Measurements from ENCODE around the gene CCDC80.
"Not testable (repeated sequence)": the region's sequence is repeated elsewhere in the genome, so short reads cannot be mapped to it uniquely, and the experiment has no call there.

Gene CCDC80

DNA sequence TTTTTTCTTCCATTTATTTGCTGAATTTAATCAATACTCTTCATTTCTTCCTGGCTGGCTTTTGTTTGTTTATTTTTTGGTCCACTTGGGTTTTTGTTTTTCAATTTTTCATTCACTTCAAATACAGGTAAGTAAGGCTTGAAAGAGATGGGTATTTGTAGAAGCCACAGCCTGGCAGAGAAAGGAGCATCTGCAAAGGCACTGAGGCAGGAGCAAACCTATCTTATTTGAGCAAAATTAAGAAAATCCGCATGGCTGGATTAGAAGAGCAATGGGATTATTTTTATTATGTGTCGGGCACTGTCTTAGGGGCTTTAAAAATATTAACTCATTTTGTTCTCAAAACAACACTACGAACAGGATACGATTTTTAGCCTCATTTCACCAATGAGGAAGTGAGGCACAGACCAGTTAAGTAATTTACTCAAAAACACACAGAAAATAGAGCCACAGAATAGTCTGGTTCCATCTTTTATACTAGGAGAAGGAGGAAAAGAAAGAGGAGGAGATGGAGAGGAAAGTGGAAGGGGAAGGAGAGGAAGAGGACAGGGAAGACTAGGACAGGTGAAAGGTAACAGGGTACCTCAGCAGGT, 35.1 kb upstream of the CCDC80 start:
- DNase-seq (ENCODE audit: low read depth), result no peak
- H3K4me3 ChIP-seq (ENCODE audit: low read length), result no peak overlapping the region
- TF ChIP-seq, protein P1, sequence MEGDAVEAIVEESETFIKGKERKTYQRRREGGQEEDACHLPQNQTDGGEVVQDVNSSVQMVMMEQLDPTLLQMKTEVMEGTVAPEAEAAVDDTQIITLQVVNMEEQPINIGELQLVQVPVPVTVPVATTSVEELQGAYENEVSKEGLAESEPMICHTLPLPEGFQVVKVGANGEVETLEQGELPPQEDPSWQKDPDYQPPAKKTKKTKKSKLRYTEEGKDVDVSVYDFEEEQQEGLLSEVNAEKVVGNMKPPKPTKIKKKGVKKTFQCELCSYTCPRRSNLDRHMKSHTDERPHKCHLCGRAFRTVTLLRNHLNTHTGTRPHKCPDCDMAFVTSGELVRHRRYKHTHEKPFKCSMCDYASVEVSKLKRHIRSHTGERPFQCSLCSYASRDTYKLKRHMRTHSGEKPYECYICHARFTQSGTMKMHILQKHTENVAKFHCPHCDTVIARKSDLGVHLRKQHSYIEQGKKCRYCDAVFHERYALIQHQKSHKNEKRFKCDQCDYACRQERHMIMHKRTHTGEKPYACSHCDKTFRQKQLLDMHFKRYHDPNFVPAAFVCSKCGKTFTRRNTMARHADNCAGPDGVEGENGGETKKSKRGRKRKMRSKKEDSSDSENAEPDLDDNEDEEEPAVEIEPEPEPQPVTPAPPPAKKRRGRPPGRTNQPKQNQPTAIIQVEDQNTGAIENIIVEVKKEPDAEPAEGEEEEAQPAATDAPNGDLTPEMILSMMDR (conservative IDR thresholded peaks at IDR 0.05; ENCODE audit: low read length), result no peak

DNA sequence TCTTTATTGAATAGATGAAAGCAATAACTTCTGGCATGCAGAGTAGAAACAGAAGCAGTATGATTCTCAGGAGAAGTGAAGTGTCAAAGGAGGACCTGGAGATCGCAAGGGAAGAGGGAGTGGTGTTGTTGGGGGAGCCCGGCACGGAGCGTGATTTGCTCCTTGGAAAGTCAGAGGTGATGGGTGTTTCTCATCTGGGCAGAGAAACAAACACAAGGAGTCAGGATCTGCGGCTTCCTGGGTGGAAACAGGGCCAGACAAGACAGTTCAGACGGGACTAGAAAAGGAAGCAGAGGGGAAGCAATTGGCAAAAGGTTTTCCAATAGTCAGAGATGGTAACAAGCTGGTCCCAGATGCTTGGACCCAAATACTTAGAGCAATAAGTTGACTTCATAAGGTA, 34.4 kb upstream of the CCDC80 start:
- H3K4me3 ChIP-seq (ENCODE audit: low read length), result no peak overlapping the region
- DNase-seq (ENCODE audit: low read depth), result no peak
- TF ChIP-seq, protein P1 (conservative IDR thresholded peaks at IDR 0.05; ENCODE audit: low read length), result no peak

DNA sequence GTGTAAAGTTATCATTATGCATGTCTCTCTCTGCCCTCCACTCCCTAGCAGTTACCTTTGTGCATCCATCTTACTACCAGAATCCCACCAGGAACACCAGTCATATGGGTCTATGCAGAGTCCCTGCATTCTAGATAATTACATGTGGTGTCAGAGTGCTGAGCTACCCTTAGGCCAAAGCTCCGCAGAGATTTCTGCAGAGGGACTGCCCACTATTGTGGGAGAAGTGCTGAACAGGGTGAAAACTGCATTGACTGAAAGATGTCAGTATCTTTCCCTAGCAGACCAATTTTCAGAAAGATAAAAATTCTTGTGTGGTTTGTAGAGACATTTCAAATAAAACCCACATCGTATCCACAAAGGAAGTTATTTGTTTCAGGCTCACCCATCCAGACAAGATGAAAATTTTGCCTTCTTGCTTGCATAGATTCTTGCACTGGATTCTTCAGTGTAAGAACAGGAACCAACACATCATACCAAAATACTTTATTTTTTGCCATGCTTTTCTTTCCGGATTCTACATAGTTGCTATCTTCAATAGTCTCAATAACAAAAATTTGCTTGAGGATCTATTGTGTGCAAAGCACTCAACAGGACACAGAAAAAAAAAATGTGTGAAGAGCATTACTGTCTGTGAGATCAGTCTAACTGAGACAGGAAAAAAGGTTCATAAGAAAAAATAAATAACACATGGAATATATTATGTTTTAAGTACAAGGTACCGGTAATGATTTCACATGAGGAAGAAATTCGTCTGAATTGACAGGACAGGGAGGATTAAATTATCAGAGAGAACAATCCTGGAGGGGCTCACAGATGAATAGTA, 32.0 kb upstream of the CCDC80 start:
- TF ChIP-seq, protein P1 (conservative IDR thresholded peaks at IDR 0.05; ENCODE audit: low read length), result no peak
- no peak overlapping the region for H3K4me3 ChIP-seq (ENCODE audit: low read length)
- DNase-seq (ENCODE audit: low read depth), result no peak

DNA sequence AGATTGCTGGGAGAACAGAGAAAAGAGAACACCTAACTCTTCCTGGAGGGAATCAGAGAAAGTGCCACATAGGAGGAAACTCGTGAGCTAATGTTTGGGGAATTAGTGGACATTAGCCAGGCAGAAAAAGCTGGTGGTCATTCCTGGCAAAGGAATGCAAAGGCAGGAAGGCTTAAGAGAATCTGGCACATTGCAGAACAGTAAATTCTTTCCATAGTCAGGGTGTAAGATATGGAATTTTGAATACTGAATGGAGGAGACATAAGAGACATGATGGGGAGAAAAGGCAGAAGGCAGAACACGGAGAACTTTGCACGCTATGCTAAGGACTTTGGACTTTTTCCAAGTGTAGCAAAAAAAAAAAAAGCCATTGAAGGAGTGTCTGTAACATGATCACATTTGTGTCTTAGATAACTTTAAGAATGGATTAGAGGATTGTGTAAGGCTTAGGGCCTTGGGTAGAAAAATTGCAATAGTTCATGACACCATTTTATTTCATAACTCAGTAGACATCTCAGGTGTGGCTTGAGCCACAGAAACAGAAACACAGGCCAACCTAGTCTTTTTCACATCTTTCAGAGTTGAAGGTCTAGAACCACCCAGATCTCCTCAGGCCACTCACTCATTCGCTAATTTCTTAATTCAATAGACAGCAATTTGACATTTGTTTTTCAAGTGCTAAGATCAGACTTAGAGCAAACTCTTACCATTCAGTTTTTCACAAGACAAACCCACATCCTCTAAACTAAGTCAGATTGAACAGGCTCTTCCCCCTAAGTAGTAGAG, 31.2 kb upstream of the CCDC80 start:
- TF ChIP-seq, protein P1 (conservative IDR thresholded peaks at IDR 0.05; ENCODE audit: low read length), result no peak
- DNase-seq (ENCODE audit: low read depth), result peak; percentile 99
- H3K4me3 ChIP-seq (ENCODE audit: low read length), result no peak overlapping the region

DNA sequence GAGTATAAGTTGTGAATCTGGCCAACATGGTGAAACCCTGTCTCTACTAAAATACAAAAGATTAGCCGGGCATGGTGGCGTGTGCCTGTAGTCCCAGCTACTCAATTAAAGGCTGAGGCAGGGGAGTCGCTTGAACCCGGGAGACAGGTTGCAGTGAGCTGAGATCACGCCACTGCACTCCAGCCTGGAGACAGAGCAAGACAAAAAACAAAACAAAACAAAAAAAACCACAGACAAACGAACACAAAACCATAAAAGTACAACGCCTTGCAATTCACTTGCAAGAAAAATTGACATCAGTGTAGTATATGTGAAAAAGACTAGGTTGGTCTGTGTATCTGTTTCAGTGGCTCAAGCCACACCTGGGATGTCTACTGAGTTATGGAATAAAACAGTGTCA, 29.9 kb upstream of the CCDC80 start:
- TF ChIP-seq, protein P1 (conservative IDR thresholded peaks at IDR 0.05; ENCODE audit: low read length), result no peak
- no peak overlapping the region for H3K4me3 ChIP-seq (ENCODE audit: low read length)
- DNase-seq (ENCODE audit: low read depth), result no peak

DNA sequence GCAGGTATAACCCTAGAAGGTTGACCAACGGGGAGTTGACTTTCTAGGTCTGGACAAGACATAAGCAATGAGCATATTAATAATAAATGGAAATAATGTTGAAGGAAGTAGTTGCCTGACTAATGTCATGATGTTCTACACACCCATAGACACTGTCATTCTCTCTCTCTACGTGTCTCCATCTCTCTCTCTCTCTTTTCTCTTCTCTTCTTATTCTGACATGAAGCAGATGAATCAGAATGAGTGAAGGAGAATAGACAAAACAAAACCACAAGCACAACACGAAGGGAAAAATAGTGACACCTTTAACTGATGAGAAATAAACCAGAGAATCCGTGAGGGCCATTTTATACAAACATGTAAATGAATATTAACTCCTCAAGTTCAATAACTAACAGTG, 26.7 kb upstream of the CCDC80 start:
- no peak for DNase-seq (ENCODE audit: low read depth)
- no peak overlapping the region for H3K4me3 ChIP-seq (ENCODE audit: low read length)
- TF ChIP-seq, protein P1 (conservative IDR thresholded peaks at IDR 0.05; ENCODE audit: low read length), result no peak

DNA sequence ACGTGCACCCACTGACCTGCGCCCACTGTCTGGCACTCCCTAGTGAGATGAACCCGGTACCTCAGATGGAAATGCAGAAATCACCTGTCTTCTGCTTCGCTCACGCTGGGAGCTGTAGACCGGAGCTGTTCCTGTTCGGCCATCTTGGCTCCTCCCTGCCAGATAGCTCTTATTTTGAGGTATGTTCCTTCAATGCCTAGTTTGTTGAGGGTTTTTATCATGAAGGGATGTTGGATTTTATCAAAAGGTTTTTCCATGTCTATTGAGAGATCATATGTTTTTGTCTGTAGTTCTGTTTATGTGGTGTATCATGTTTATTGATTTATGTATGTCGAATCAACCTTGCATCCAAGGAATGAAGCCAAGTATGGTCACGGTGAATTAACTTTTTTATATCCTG, 24.1 kb upstream of the CCDC80 start:
- not testable (repeated sequence) for DNase-seq (ENCODE audit: low read depth); H3K4me3 ChIP-seq (ENCODE audit: low read length)

All from AG10803 (cell line).